HepG2 (cell line): Measurements from ENCODE around the gene WDR86. TPM values are rescaled to one million over a fixed set of nuclear protein-coding genes. Genes with fewer than 3 reads are reported as not detected.

Experiments used
- GLMP ChIP-seq: sonication (generic); formaldehyde crosslinking; IDR thresholded peaks from 2 replicates; pipeline ENCODE4 v1.9.0; 2021; ENCODE audit warnings: missing genetic modification reagents, mild to moderate bottlenecking, borderline replicate concordance
- NRL ChIP-seq: sonication (generic); formaldehyde crosslinking; IDR thresholded peaks from 2 replicates; pipeline ENCODE4 v1.5.0; 2020; ENCODE audit warnings: missing genetic modification reagents, mild to moderate bottlenecking, moderate library complexity, borderline replicate concordance
- SOX5 ChIP-seq: IDR thresholded peaks from 2 replicates; pipeline ENCODE4 v1.6.1; 2016; ENCODE audit warnings: borderline replicate concordance
- TIGD3 ChIP-seq: sonication (generic); formaldehyde crosslinking; IDR thresholded peaks from 2 replicates; pipeline ENCODE4 v1.5.1; 2020; ENCODE audit warnings: mild to moderate bottlenecking, missing genetic modification reagents, borderline replicate concordance
- ZNF280D ChIP-seq: sonication (generic); formaldehyde crosslinking; IDR thresholded peaks from 2 replicates; pipeline ENCODE4 v1.5.1; 2020; ENCODE audit warnings: mild to moderate bottlenecking, missing genetic modification reagents
- ZNF318 ChIP-seq: sonication (generic); formaldehyde crosslinking; IDR thresholded peaks from 2 replicates; pipeline ENCODE4 v1.4.0; 2020; ENCODE audit warnings: mild to moderate bottlenecking, missing genetic modification reagents
- ZNF557 ChIP-seq: sonication (generic); formaldehyde crosslinking; IDR thresholded peaks from 2 replicates; pipeline ENCODE4 v1.4.0; 2020; ENCODE audit warnings: missing genetic modification reagents
- polyA plus RNA-seq, 8 experiments: library from polyadenylated mRNA; depleted of rRNA in 3 of 8; stranded (reverse) in 7 of 8; unstranded in 1 of 8; fragments of >200 nt; fragmentation: Illumina TruSeq in 4 of 8; extraction: Trizol in 4 of 8; gene quantifications; 2 replicates each; pipeline versions ENCODE4 v1.2.1 to v1.2.3, GENCODE V29; 2011 to 2016; ENCODE audit warnings: low read depth in 4 of 8, missing spikeins in 1 of 8, mixed read lengths in 1 of 8; ENCODE audit not compliant: insufficient read depth in 1 of 8
- total RNA-seq, 5 experiments: library from RNA; depleted of rRNA; stranded (reverse); fragments of >200 nt; fragmentation: Illumina TruSeq; extraction: Trizol; gene quantifications; 2 replicates each; pipeline ENCODE4 v1.2.3, GENCODE V29; 2016; ENCODE audit warnings: low read depth in 1 of 5
- TF ChIP-seq, protein P1 (sequence below): sonication (generic); formaldehyde crosslinking; IDR thresholded peaks from 2 replicates; pipeline ENCODE4 v1.4.0; 2020; ENCODE audit warnings: missing genetic modification reagents

Gene WDR86
- total and polyA plus RNA-seq, 2 of the 13 experiments (the other 11 are each of a cell fraction or from before 2014, with no cell fraction given), result 0.11 to 2.9 TPM

DNA sequence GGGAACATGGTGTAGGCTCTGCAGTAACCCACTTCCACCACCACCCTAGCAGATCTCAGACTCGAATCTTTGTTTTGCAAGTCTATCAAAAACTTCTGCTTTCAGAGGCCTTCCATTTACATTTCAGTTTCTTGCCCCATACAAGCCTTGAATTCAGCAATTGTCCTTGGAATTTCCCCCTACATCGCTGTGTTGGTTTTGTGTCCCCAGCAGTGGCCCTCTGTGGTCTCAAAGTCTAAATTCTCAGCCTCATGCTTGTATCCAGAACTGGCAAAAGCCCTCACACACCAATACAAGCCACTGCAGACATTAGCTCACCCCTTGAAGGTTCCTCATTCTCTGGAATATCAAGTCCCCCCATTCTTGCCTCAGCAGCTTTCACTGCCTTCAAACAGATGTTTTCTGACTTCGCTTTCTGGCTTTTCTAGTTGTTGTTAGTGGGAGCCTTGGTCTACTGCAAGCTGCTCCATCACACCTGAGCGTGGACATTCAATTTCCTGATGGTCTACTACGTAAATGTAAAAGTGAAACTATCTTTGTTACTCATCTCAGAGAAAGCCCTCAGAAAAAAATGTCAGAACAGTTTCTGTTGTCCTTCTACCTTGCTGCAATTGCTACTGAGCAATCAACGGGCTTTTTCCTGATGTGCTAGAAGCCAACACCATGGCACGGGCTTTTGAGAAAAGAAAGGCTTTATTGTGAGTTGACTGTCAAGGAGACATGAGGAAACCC is 70.0 kb downstream of the WDR86 start (continued):
- no peak for TF ChIP-seq ZNF318
- TF ChIP-seq SOX5 (CRISPR knock-in tag), result no peak
- TF ChIP-seq, protein P1, sequence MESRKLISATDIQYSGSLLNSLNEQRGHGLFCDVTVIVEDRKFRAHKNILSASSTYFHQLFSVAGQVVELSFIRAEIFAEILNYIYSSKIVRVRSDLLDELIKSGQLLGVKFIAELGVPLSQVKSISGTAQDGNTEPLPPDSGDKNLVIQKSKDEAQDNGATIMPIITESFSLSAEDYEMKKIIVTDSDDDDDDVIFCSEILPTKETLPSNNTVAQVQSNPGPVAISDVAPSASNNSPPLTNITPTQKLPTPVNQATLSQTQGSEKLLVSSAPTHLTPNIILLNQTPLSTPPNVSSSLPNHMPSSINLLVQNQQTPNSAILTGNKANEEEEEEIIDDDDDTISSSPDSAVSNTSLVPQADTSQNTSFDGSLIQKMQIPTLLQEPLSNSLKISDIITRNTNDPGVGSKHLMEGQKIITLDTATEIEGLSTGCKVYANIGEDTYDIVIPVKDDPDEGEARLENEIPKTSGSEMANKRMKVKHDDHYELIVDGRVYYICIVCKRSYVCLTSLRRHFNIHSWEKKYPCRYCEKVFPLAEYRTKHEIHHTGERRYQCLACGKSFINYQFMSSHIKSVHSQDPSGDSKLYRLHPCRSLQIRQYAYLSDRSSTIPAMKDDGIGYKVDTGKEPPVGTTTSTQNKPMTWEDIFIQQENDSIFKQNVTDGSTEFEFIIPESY (CRISPR knock-in tag), result no peak
- no peak for TF ChIP-seq GLMP (CRISPR knock-in tag)
- no peak for TF ChIP-seq ZNF557 (CRISPR knock-in tag)
- TF ChIP-seq NRL, result no peak
- TF ChIP-seq TIGD3 (CRISPR knock-in tag), result no peak
- no peak for TF ChIP-seq ZNF280D (CRISPR knock-in tag)
